DMS79 (cell line): ENCODE results near the gene DHX35.

Experiments
- DNase-seq: peaks from one replicate; lab custom pipeline; 2025; lab: John Stamatoyannopoulos, UW

DHX35 gene

DNA sequence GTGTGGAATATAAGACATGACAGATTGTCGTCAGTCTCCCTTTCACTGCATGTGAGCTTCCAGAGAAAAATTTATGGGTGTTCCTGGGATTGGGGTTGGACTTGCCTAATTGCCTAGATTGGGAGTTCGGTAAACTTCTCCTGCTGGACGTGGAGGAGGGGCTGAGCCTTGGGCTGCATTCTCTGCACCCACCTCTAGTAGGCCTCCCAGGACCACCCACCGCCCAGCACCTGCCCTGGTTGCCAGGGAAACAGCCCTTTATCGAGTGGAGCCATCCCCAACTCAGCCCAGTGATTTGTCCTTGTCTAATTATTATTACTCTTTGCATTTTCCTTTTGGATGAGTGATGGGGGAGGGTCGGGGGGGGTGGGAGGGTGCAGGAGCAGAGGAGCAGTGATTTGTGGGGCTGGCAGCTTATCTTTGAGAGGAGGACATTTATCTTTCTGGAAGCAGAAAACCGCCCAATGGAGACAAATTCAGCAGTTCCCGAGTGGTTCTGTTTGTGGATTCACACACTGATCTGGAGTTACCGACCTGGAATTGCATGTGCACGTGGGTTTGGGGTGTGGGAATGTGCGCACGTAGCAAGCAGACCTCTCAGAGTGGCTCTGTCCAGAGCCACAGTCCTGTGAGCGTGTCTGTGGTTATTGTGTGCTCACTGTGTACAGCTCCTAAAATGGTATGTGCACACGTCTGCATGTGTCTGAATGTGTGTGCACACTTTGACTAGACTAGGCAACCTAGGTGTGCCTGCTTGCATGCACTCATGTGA is 104.5 kb downstream of the DHX35 start:
- DNase-seq, result no peak

DNA sequence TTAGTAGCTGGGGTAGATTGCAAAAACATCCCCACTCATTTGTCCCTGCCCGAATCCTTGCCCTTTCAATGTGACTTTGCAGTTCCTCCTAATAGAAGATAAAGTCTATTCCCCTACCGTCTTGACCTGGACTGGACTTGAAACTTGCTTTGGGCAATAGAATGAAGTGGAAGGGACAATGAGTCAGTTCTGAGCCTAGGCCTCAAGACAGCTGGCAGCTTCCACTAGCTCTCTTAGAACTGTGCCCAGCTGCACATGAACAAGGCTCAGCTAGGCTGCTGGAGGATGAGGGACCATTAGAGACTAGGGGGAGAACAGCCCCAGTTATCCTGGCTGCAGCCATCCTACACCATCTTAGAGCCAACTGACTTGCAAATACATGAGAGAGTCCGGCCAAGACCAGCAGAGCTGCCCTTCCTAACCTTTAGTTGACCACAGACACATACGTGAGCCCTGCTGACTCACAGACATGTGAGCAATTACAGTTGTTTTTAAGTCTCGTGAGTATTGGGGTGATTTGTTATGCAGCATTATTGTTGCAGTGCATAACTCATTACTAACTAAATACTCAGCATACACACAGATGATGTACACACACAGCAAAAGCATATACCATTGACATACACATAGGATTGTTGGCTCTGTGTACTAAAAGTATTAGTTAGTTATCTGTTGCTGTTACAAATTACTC is 105.5 kb downstream of the DHX35 start:
- no peak for DNase-seq

DNA sequence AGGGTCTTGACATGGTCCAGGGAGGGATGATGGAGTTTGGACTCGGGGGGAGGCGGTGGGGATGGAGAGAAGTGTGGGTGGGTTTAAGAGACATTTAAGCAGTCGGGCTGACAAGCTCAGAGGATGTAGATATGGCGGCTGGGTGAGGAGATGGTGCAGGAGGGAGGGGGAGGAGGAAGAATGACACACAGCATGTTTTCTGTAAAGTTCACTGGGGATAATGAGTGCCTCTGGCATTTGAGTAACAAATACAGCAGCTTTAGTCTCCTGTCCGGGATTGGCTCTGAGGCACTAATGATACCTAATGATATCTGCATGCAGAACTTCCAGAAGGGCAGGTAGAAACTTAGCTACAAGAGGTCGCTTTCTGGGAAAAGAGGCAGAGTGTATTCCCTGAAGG is 107.8 kb downstream of the DHX35 start:
- no peak for DNase-seq

DNA sequence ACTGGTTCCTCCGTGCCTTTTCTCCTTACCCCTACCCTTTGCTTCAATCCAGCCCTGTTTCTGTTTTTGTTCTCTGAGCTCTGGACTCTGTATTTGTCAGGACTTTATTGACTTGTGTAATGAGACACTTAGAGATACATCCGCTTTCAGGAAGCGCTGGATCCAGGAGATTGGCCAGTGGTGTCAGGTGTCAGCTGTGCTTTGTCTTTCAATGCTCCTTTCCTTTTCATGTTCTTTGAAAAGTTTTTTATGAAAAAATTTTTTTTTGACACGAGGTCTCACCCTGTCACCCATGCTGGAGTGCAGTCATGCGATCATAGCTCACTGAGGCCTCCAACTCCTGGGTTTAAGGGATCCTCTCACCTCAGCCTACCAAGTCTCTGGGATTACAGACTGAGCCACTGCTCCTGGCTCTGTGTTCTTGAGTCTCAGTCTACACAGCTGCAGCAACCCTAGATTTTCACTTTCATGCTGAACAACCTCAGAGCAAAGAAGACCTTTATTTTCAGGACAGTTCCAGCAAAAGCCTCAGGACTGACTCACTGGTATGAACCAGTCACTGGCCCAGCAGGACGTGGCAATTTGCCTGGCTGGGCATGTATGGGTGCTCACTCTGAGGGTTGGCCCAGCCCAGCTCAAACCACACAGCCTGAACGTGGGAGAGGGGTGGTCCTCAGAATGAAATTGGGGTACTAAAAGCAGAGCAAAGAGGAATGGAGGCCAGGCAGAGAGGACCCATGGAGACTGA is 108.5 kb downstream of the DHX35 start:
- DNase-seq, result no peak

DNA sequence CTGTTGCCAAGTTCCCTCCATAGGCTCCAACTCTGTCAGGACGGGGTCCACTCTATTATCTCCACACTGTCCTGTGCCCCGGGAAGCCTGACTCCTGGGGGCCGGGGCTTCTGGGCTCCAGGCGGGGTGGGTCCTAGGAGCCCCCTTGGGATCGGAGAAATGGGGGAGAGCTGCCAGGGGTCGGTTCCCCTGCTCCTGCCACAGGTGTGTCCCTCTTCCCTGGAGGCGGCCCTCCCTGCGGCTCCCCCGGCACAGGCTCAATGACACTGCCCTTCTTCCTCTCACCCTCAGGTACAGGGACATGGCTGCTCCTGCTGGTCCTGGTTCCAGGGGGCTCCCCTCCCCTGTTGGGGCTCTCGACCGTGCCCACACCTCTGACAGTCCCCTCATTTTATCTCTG is 110.0 kb downstream of the DHX35 start:
- no peak for DNase-seq

DNA sequence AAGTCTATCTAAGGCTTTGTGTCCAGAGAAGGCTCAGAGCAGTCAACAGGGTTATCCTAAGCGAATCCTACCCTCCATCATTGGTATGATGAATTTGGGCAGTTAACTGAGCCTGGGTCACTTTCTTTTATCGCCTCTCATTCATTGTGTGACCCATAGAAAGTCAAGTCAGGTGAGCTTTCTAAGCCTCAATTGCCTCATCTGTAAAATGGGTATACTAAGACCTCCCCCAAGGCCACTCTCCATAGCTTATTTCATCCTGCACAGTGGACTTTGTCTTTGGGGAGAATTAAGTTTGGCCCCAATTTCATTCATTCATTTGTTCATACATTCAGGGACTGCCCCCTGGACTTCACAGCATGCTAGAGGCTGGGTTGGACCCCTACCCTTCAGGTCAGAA is 110.5 kb downstream of the DHX35 start:
- no peak for DNase-seq

DNA sequence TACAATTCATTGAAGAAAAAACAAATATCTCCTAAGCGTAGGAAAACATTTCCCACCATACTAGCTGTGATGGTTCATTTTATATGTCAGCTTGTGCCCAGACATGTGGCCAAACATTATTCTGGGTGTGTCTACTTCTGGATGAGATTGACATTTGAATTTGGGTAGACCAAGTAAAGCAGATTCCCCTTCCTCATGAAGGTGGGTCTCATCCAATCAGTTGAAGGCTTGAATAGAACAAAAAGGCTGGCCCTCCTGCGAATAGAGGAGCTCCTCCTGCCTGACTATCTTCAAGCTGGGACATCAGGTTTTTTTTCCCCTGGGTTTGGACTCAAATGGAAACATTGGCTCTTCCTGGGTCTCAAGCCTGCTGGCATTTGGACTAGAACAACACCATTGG is 113.6 kb downstream of the DHX35 start:
- no peak for DNase-seq

DNA sequence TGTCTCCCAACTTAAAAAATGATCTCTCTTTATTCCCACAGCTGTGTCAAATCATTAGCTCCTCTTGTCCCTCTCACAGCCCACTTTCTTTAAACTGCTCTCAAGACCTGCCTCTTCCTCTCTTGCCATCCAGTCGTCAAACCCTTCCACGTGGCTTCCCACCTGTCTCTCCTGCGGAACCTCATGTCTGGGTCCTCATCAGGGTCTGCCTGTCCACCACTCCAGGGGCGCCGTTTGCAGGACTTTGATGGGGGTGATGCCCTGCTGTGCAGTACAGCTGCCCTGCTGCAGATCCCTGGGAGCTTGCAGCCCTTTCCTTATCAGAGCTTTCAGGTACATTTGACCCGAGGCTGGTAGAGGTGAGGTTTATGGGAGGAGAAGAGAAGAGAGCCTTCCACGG is 114.8 kb downstream of the DHX35 start:
- no peak for DNase-seq

DNA sequence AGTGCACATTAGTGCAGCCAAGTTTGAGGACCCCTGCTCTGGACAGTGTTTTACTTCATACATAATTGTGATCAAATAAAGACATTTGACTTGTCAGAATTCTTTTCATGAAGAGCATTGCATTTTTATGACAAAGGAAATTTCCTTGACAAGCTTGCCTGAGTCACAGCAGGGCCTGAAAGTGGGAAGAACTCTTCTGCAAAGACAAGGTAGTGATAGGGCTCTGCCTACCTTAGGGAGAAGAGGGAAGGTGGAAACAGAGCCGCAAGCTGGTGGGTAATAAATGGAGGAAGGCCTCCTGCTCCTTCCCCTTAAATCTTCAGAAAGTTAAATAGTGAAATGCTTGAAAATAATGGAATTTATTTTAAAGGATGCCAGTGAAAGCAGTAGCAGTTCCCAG is 118.2 kb downstream of the DHX35 start:
- no peak for DNase-seq

DNA sequence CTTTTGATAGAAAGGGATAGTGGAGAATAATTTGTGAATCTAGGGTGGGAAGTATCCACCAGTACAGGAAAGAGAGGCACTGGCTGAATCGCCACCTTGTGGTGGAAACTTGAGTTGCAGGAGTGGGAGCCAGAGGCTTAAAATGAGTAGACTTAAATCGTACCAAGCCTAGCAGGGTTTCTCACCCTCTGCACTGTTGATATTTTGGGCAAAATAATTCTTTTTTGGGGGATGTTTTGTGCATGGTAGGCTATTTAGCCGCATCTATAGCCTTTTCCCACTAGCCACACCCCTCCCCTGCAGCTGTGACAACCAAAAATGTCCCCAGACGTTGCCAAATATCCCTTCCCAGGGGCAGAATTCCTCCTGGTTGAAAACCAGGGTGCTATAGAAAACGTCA is 119.1 kb downstream of the DHX35 start:
- no peak for DNase-seq

DNA sequence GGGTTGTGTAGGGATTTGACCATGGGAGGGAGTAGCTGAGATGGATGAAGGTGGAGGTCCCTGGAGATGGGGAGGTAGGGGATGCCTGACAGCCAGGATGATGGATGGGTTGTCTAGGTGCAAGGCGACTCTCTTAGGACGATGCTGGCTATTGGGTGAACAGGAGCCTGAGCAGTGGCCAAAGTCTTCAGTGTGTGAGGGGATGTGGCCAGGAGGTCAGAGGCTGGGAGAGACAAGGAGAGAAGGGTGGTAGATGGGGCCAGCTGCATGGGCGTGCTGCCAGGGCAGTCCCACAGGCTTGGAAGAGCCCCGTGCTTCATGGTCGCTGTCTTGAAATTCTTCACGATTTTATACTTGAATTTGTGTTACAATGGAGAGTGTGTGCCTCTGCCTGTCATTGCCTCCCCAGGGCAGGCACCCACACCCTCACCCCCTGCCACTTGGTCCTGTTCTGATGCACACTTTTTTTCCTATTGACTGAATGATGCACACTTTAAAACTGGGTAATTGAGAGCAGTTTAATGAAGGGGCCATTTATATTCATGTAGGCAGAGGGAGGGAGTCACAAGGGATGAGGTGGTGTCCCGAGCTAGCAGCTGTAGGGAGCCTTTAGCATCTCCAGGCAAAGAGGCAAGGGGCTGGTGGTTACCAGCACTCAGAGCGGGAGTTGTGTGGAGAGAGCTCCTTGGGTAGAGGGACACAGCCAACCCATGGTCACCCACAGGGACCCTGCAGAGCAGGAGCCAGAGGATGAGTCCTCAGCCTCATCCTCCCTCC is 120.7 kb downstream of the DHX35 start:
- DNase-seq, result no peak

DNA sequence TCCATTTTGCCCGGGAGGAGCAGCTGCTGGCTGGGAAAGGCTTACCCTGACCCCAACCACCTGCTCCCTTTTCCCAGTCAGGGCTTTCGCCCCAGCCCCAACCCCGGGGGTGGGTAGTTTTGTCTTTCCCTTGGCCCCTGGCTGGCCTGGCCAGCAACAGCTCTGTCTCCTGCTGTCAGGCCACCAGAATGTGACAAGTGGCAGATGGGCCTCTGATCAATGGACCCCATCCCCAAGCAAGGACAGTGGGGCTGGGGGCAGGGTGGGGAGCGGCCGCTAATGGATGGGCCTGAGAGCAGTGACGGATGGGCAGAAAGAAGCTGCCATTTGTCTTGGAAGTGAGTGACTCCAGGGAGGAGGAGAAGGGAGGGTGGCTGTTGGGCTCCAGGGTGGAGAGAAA is 121.6 kb downstream of the DHX35 start:
- no peak for DNase-seq

DNA sequence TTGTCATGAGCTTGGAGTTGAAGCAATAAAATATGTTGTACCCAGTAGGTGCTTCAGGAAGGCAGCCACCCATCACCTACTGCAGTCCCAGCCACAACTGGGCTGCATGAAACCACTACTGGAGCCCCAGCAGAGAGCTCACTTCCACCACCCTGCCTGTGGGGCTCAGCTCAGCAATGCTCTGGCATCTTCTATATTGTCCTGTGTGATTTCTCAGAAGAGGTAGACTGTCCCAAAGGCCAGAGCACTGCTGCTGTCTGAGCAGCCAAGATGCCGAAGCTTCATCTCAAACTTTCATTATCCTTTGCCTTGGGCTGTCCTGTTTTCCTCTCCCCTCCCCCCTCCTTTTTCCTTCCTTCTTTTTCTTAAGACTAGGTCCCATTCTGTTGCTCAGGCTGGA is 126.9 kb downstream of the DHX35 start:
- no peak for DNase-seq
